Tongue (tissue), 2 donors: Measurements from ENCODE around the gene FOXF1. TPM values are rescaled to one million over a fixed set of nuclear protein-coding genes. Genes with fewer than 3 reads are reported as not detected.

Source experiments
- DNase-seq: peaks from one replicate; pipeline ENCODE4 v3.0.0-alpha.2; 2015
- total RNA-seq: library from RNA; depleted of rRNA; stranded (reverse); fragments of >200 nt; gene quantifications from one replicate; pipeline ENCODE4 v1.2.3, GENCODE V29; 2014

The FOXF1 gene
- total RNA-seq, 1 donor from 2014 or later: 3.6 TPM

DNA sequence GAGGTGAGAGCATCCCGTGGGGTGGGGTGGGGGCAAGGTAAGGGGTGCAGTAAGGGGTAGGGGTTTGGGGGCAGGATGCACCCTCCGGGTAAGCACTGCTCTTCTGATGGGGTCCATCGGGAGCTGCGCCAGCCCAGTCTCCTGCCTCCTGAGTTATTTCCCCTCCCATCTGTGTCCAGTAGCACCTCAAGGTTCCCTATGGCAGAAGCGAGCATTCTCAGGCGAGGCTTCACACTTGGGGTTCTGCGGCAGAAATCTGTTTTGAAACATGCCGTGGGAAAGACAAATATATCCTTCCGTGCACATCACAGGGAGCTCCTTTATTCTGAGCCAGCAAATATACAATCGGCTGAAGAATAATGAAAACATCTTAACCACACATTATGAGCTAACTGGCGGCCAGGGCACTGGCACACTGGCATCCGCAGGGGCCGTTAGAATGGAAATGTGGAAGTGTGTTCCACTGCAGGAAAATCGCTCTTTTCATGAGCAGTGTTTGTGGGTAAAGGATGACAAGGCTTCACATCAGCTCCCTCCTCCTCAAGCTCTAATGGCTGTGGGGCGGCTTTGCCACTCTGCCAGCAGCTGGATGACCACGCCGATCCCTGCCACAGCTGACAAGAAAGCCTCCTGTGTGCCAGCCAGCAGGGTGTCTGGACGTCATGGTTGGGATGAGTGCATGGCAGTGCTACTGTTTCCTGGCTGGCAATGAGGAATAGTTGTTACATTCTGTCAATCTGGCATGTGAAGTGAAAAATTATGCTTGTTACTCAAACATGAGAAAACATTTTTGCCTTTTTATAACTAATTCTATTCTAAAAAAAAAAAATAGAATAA, 24.7 kb downstream of the FOXF1 start:
- no peak for DNase-seq

GRCh38 chr16:86536621-86537020, 26.3 kb downstream of the FOXF1 start:
- DNase-seq: no peak

DNA sequence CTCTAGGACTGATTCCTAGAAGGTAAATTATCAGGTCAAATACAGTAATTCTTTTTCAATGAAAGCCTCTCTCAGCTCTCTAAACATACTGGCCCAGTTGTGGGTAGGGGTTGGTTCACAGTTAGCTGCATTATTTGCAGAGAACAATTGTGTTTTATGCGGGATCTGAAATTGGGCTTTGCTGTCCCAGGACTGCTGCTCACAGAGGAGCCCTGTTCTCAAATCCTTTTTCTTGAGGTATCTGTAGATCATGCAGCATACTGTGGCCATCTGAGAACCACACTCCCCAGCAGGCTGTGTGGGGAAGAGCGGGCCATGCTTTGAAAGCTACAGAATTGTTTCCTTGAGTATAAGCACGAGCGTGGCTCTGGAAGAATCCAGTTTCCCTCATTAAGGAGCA, 27.2 kb downstream of the FOXF1 start:
- no peak for DNase-seq

- DNase-seq: no peak
Measured at GRCh38 chr16:86538196-86538780, 28.0 kb downstream of the FOXF1 start.

- no peak for DNase-seq
Measured at GRCh38 chr16:86540894-86541293, 30.6 kb downstream of the FOXF1 start.

DNA sequence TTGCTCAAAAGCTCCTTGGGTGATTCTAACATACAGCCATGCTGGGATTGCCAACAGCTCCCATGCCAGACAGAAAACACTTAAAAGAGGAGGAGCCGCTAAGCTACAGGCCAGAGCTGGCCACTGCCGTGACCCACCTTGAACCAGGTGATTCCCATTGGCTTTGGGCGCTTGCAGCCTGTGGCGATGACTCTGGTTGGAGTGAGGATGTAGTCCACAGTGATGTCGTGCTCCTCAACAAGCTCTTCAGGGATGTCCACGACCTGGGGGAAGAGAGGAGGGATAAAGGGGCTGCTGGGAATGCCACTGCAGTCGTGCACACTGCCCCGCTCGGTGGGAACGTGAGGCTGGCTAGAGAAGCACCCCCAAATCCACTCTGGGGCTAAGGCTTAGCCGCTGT, 31.2 kb downstream of the FOXF1 start:
- no peak for DNase-seq

DNA sequence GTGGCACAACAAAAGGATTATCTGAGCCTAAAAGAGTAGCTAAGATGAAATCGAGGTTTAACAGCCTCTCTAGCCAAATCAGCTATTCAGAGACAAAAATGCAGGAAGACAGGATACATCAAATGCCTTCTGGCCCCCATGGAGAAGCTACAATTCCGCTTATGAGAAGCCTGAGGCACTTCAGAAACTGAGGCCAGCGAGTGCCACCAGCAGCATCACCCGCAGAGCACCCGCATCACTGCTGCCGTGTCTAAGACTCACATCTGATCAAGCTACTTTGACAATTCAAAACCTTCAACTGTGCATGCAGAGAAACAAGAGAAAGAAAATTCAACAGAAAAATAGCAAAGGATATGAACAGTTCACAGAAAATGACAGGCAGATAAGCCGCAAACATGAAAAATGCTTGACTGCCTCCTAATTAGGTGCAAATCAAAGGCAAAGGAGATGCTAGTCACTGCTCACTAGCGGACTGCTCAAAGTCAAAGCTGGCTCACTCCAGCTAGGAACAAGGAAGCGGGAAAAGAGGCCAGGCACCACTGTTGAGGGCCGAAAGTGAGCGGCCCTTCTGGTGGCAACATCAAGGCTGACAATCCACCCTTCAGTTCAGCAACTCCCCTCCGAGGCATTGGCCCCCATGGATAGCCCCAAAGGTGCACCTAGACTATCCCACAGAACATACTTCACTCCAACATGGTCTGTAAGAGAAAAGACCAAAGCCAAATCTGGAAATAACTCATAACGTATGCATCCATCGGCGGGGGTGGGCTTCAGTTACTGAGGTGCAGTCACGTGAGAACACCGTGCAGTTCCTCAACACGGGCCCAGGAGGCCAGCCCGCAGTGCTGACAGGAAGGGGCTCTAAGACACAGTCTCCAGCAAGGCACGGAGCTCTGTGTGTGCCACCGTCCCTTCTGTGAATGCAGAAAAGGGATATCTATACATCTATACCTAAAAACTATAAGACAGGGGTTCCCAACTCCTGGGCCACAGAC, 32.7 kb downstream of the FOXF1 start:
- DNase-seq: no peak

DNA sequence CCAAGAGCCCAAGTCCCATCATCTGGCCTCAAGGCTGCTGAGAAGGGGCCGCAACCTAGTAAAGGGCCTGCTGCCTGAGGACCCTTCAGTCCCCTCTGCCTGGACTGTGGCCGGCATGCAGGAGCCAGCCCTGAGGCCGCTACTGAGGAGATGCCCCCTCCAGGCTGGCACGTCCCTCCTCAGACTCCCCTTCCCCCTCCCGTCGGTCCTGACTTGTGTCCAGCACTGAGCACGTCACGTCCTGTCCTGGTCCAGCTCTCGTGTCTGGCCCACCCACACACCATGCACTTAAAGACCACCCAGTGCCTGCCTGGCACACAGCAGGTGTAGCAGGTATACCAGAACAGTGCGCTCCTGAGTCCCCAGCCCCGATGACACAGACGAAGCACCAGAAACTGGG, 35.2 kb downstream of the FOXF1 start:
- DNase-seq: no peak

GRCh38 chr16:86545954-86546637, 35.8 kb downstream of the FOXF1 start:
- DNase-seq: peak; percentile 50

DNA sequence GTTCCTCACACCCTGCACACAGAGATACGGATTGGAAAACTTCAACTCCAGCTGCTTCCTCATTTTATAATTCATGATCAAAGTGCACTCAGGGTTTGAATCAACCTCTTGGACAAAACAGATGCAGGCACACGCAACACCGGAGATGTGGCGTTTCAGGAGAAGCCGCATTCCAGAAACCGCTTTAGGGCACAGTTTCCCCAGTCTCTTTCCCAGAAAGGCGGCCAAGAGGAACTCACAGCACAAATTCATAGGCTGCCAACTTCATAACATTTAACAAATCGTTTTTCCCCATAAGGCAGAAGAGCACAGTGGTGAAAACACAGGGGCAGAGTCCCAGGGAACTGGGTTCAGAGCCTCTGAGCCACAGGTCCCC, 36.3 kb downstream of the FOXF1 start:
- no peak for DNase-seq

- no peak for DNase-seq
Measured at GRCh38 chr16:86547286-86547685, 37.0 kb downstream of the FOXF1 start.

GRCh38 chr16:86549076-86549892, 39.0 kb downstream of the FOXF1 start:
- DNase-seq: no peak

DNA sequence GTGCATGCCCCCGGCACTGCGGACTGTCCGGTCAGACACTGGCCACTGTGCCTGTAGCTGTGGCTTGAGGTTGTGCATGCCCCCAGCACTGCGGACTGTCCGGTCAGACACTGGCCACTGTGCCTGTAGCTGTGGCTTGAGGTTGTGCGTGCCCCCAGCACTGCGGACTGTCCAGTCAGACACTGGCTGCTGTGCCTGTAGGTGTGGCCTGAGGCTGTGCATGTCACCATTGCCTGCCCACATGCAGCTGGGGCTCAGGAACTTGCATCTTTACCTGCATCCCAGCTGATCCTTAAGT, 39.5 kb downstream of the FOXF1 start:
- no peak for DNase-seq

DNA sequence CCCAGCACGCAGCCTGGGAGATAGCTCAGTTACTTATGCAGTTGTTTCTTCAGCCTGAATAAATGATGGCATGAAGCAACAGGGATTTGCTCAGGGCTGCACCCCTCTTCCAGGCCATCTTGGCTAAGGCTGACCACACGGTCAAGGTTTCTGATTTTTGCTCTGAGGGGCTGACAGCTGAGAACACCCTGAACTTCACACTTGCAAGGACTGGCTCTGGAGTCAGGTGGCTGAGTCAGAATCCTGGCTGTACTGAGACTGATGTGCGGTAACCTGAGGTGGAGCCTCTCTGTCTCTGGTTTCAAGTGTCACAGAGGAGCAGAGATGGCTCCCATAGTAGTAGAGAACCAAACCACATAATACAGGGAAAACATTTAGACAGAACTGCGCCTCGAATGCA, 40.0 kb downstream of the FOXF1 start:
- DNase-seq: no peak

DNA sequence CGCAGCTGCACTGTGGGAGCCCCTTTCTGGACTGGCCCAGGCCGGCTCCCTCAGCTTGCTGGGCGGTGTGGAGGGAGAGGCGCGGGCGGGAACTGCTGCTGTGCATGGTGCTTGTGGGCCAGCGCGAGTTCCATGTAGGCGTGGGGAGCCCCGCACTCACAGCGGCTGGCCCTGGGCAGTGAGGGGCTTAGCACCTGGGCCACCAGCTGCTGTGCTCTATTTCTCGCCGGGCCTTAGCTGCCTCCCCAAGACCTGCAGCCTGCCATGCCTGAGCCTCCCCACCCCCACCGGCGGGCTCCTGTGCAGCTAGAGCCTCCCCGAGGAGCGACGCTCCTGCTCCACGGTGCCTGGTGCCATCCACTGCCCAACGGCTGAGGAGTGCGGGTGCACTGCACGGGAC, 43.0 kb downstream of the FOXF1 start:
- no peak for DNase-seq

- DNase-seq: no peak
Measured at GRCh38 chr16:86554599-86554916, 44.2 kb downstream of the FOXF1 start.

GRCh38 chr16:86554917-86555703, 44.8 kb downstream of the FOXF1 start, which contains the start of gene MTHFSD:
Gene MTHFSD (minus strand): TSS chr16:86555235. CDS start chr16:86555184, 51 bp downstream.
- peak; percentile 97 for DNase-seq

DNA sequence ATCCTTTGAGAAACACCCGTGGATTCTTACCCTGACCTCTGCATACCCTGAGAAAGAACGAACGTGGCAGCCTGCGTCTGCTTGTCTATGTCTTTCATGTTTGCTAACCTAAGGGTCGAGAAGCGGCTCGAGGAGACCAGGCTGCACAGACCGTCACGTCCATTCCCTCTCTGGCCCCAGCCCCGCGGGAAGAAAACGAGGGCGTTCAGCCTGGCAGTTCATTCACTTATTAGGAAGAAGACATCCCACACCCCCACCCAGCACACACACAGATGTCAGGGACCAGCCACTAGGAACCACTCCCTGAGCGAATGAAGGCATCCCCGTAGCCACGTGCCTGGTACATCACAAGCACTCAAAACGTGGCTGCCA, 45.4 kb downstream of the FOXF1 start:
- DNase-seq: no peak

- peak; percentile 54 for DNase-seq
Measured at GRCh38 chr16:86556576-86556975, 46.2 kb downstream of the FOXF1 start.

DNA sequence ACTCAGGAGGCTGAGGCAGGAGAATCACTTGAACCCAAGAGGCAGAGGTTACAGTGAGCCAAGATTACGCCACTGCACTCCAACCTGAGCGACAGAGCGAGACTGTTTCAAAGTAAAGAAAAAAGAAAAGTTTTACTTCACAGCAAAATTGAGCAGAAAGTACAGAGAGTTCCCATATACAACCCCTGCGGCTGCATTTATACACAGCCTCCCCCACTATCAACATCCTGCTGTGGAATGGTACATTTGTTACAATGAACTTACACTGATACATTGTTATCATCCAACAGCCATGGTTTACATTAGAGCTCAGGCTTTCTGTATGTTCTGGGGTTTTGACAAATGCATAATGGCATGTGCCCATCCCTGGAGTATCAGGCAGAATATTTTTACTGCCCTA, 47.3 kb downstream of the FOXF1 start:
- no peak for DNase-seq
